Hepatocyte (in vitro differentiated cells): ENCODE measurements around the gene NR4A1. TPM values are rescaled to one million over a fixed set of nuclear protein-coding genes. Genes with fewer than 3 reads are reported as not detected.

Experiments used
- DNase-seq: peaks from one replicate; pipeline ENCODE4 v3.0.0-alpha.2; 2016; ENCODE audit warnings: low spot score
- H2AFZ ChIP-seq: fragments of 200-600 bp; sonication (generic); 2 replicates; pipeline ENCODE4 v1.6.0; 2016; ENCODE audit warnings: antibody characterized with exemption, mild to moderate bottlenecking
- H3K27ac ChIP-seq: fragments of 200-600 bp; sonication (generic); 2 replicates; pipeline ENCODE4 v1.5.1; 2016; ENCODE audit warnings: mild to moderate bottlenecking
- H3K27me3 ChIP-seq: fragments of 200-600 bp; sonication (generic); 2 replicates; pipeline ENCODE4 v1.6.1; 2016
- H3K36me3 ChIP-seq: fragments of 200-600 bp; sonication (generic); replicated peaks from 2 replicates; pipeline ENCODE4 v1.5.1; 2016; ENCODE audit warnings: low read depth; ENCODE audit not compliant: insufficient read depth
- H3K4me1 ChIP-seq: fragments of 200-600 bp; sonication (generic); 2 replicates; pipeline ENCODE4 v1.5.1; 2016; ENCODE audit warnings: mild to moderate bottlenecking, moderate library complexity; ENCODE audit not compliant: insufficient read depth
- H3K4me2 ChIP-seq: fragments of 200-600 bp; sonication (generic); 2 replicates; pipeline ENCODE4 v1.6.0; 2016
- H3K4me3 ChIP-seq: fragments of 200-600 bp; sonication (generic); 2 replicates; pipeline ENCODE4 v1.5.1; 2016; ENCODE audit warnings: mild to moderate bottlenecking
- H3K79me2 ChIP-seq: fragments of 200-600 bp; sonication (generic); 2 replicates; pipeline ENCODE4 v1.6.0; 2017; ENCODE audit warnings: mild to moderate bottlenecking
- H3K9me2 ChIP-seq: fragments of 200-600 bp; sonication (generic); replicated peaks from 2 replicates; pipeline ENCODE4 v1.6.0; 2017; ENCODE audit warnings: mild to moderate bottlenecking; ENCODE audit not compliant: insufficient read depth
- H3K9me3 ChIP-seq: fragments of 200-600 bp; sonication (generic); 2 replicates; pipeline ENCODE4 v1.5.1; 2016; ENCODE audit warnings: low read depth, mild to moderate bottlenecking
- H4K20me1 ChIP-seq: fragments of 200-600 bp; sonication (generic); 2 replicates; pipeline ENCODE4 v1.6.0; 2016; ENCODE audit warnings: mild to moderate bottlenecking; ENCODE audit not compliant: insufficient read depth, poor library complexity, severe bottlenecking
- CTCF ChIP-seq: fragments of 200-600 bp; sonication (generic); IDR thresholded peaks from 2 replicates; pipeline ENCODE4 v1.5.1; 2016; ENCODE audit warnings: antibody characterized with exemption, mild to moderate bottlenecking; ENCODE audit not compliant: poor library complexity
- EZH2 ChIP-seq: fragments of 200-600 bp; sonication (generic); IDR thresholded peaks from 2 replicates; pipeline ENCODE4 v1.6.1; 2016; ENCODE audit warnings: antibody characterized with exemption, mild to moderate bottlenecking, borderline replicate concordance
- EZH2phosphoT487 ChIP-seq: fragments of 200-600 bp; sonication (generic); IDR thresholded peaks from one replicate; pipeline ENCODE4 v1.6.1; 2018; ENCODE audit warnings: antibody characterized with exemption, mild to moderate bottlenecking, low read depth, moderate library complexity; ENCODE audit not compliant: unreplicated experiment, severe bottlenecking
- WGBS: methylation state at CpG from one replicate; pipeline ENCODE4 v1.1.6; 2016; ENCODE audit warnings: low lambda C conversion rate; ENCODE audit errors: missing lambda C conversion rate; 5-methylcytosine and 5-hydroxymethylcytosine counted together
- polyA plus RNA-seq: library from polyadenylated mRNA; unstranded; fragments of >200 nt; fragmentation: Nextera tagmentation; extraction: Ambion mirVana; gene quantifications from 2 replicates; pipeline ENCODE4 v1.2.1, GENCODE V29; 2016
- total RNA-seq: library from RNA; depleted of rRNA; stranded (reverse); fragments of >200 nt; gene quantifications from 2 replicates; pipeline ENCODE4 v1.2.3, GENCODE V29; 2014

The NR4A1 gene
- total and polyA plus RNA-seq, 2 experiments from 2014 or later, result 39.2 to 131 TPM

GRCh38 chr12:52004042-52004648, 47.1 kb upstream of the NR4A1 start:
- Histone ChIP-seq H4K20me1 (no peaks in the 10 kb centered on the region), H3K36me3 (no peaks in the 10 kb centered on the region), H3K4me2 (no peak overlapping the region), H3K9me2 (no peaks in the 10 kb centered on the region), H3K27ac (no peak overlapping the region), H3K4me3 (no peak overlapping the region), H3K27me3 (peaks cover 30% of the 10 kb centered on the region), H3K9me3 (no peaks in the 10 kb centered on the region), H3K4me1 (peaks cover 5% of the 10 kb centered on the region), H3K79me2 (no peaks in the 10 kb centered on the region), H2AFZ (no peak overlapping the region)
- 59% methylated on average over 5 of the region's 5 CpGs for WGBS
- peak; percentile 68 for DNase-seq
- TF ChIP-seq CTCF (peak; percentile 67), EZH2phosphoT487 (no peak)

- H3K9me2 ChIP-seq, result no peaks in the 10 kb centered on the region
- peaks cover 30% of the 10 kb centered on the region for H3K27me3 ChIP-seq
- H2AFZ ChIP-seq, result no peak overlapping the region
- H3K27ac ChIP-seq, result no peak overlapping the region
- H3K9me3 ChIP-seq, result no peaks in the 10 kb centered on the region
- H3K4me2 ChIP-seq, result no peak overlapping the region
- no peaks in the 10 kb centered on the region for H4K20me1 ChIP-seq
- no peaks in the 10 kb centered on the region for H3K36me3 ChIP-seq
- H3K4me3 ChIP-seq, result no peak overlapping the region
- no peaks in the 10 kb centered on the region for H3K79me2 ChIP-seq
- DNase-seq, result no peak
- no peak for TF ChIP-seq CTCF
- no peak for TF ChIP-seq EZH2
- TF ChIP-seq EZH2phosphoT487, result no peak
- peaks cover 13% of the 10 kb centered on the region for H3K4me1 ChIP-seq
- WGBS, result 93% methylated on average over 9 of the region's 10 CpGs
These were observed 45.9 kb upstream of the NR4A1 start for GRCh38 chr12:52005218-52005902.

DNA sequence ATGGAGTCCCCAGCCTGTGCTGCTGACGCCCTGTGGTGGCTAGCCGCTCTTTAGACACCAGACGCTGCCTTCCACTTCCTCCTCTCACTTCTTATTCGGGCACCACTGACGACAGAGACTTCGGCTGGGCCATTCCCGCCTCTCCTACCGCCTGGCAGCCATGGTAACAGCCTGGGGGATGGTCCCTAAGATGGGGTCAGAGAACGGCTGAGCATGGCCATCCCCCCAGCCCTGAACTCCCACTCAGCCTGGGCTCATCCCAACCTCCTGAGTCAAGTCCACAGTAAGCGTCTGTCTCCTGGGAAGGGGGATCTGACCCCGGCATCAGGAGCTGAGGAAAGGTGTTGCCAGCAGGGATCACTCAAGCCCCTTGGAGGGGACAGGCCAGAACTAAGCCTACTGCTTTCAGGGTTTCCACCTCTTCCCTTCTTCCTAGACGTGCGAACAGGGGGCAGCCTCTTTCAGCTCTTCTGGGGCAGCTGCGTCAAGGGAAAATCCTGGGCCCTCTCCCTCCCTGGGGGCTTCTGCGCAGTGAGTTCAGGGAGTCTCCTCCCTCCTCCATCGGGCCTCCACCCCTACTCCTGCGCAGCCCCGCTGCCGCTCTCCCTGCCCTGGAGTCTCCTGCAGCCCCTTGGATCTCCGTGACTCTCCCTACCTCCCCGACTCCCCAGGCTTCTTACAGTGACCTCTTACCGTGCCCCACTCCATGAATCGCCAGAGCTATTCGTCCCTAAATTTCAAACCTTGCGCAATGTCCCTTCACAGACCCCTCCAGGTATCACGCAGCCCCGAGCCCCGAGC, 45.1 kb upstream of the NR4A1 start:
- Histone ChIP-seq H3K9me2 (no peaks in the 10 kb centered on the region), H4K20me1 (no peaks in the 10 kb centered on the region), H3K79me2 (no peaks in the 10 kb centered on the region), H3K4me2 (peak overlapping the region; percentile 98), H3K9me3 (no peaks in the 10 kb centered on the region), H3K4me3 (no peak overlapping the region), H2AFZ (peak overlapping the region; percentile 78), H3K27me3 (peaks cover 30% of the 10 kb centered on the region), H3K27ac (no peak overlapping the region), H3K36me3 (no peaks in the 10 kb centered on the region), H3K4me1 (peaks cover 20% of the 10 kb centered on the region)
- TF ChIP-seq EZH2 (no peak), CTCF (no peak), EZH2phosphoT487 (no peak)
- DNase-seq, result no peak
- 32% methylated on average over 22 of the region's 28 CpGs for WGBS
